Hematopoietic multipotent progenitor cell treated with erythropoietin and hydrocortisone succinate and interleukin-3 and kit ligand, for 8 days (in vitro differentiated cells): Measurements from ENCODE around the gene LEPROT.
"Not testable (repeated sequence)": the region's sequence is repeated elsewhere in the genome, so short reads cannot be mapped to it uniquely, and the experiment has no call there.

Experiments used
- DNase-seq: peaks from one replicate; pipeline ENCODE4 v3.0.0-alpha.2; 2015

LEPROT gene

GRCh38 chr1:65420590-65421350 lies at the start of gene LEPROT, which contains the start of gene LEPR:
LEPROT (plus strand) TSS chr1:65420668; CDS start chr1:65420725, 57 bp downstream.
LEPR (plus strand) TSS chr1:65420668; CDS start chr1:65565566, 144,898 bp downstream.
- DNase-seq: no peak

- DNase-seq: no peak
Measured at GRCh38 chr1:65371544-65371943, 48.9 kb upstream of the LEPROT start.

GRCh38 chr1:65372557-65372956 lies 47.9 kb upstream of the LEPROT start:
- peak; percentile 40 for DNase-seq

- peak; percentile 32 for DNase-seq
Measured at GRCh38 chr1:65377496-65378246, 42.8 kb upstream of the LEPROT start.

- peak; percentile 85 for DNase-seq
Measured at GRCh38 chr1:65378247-65378946, 42.1 kb upstream of the LEPROT start.

- not testable (repeated sequence) for DNase-seq
Measured at GRCh38 chr1:65384426-65384825, 36.0 kb upstream of the LEPROT start.

GRCh38 chr1:65386439-65386838 lies 34.0 kb upstream of the LEPROT start:
- DNase-seq: no peak

- DNase-seq: no peak
Measured at GRCh38 chr1:65387821-65388220, 32.6 kb upstream of the LEPROT start.

GRCh38 chr1:65388908-65389695 lies 31.4 kb upstream of the LEPROT start:
- no peak for DNase-seq

- DNase-seq: no peak
Measured at GRCh38 chr1:65392497-65392896, 28.0 kb upstream of the LEPROT start.

- no peak for DNase-seq
Measured at GRCh38 chr1:65393347-65393746, 27.1 kb upstream of the LEPROT start.

- DNase-seq: no peak
Measured at GRCh38 chr1:65393928-65394327, 26.5 kb upstream of the LEPROT start.

- no peak for DNase-seq
Measured at GRCh38 chr1:65395887-65396612, 24.4 kb upstream of the LEPROT start.

- no peak for DNase-seq
Measured at GRCh38 chr1:65398083-65398482, 22.4 kb upstream of the LEPROT start.

- DNase-seq: no peak
Measured at GRCh38 chr1:65399003-65399402, 21.5 kb upstream of the LEPROT start.

- no peak for DNase-seq
Measured at GRCh38 chr1:65401612-65402011, 18.9 kb upstream of the LEPROT start.

- no peak for DNase-seq
Measured at GRCh38 chr1:65404941-65405340, 15.5 kb upstream of the LEPROT start.

- no peak for DNase-seq
Measured at GRCh38 chr1:65407877-65408276, 12.6 kb upstream of the LEPROT start.

GRCh38 chr1:65409314-65409713 lies 11.2 kb upstream of the LEPROT start:
- no peak for DNase-seq

- DNase-seq: no peak
Measured at GRCh38 chr1:65409816-65410326, 10.6 kb upstream of the LEPROT start.

- DNase-seq: peak; percentile 96
Measured at GRCh38 chr1:65412256-65412983, 8.0 kb upstream of the LEPROT start.
